Measurements from ENCODE around the gene SCN11A. TPM values are rescaled to one million over a fixed set of nuclear protein-coding genes. Genes with fewer than 3 reads are reported as not detected.

SCN11A gene
- total and polyA plus RNA-seq, 9 of the 15 experiments (the other 6 are each of a cell fraction or from before 2014, with no cell fraction given): 0.01 to 0.05 (median 0.04) TPM; not detected in 6

DNA sequence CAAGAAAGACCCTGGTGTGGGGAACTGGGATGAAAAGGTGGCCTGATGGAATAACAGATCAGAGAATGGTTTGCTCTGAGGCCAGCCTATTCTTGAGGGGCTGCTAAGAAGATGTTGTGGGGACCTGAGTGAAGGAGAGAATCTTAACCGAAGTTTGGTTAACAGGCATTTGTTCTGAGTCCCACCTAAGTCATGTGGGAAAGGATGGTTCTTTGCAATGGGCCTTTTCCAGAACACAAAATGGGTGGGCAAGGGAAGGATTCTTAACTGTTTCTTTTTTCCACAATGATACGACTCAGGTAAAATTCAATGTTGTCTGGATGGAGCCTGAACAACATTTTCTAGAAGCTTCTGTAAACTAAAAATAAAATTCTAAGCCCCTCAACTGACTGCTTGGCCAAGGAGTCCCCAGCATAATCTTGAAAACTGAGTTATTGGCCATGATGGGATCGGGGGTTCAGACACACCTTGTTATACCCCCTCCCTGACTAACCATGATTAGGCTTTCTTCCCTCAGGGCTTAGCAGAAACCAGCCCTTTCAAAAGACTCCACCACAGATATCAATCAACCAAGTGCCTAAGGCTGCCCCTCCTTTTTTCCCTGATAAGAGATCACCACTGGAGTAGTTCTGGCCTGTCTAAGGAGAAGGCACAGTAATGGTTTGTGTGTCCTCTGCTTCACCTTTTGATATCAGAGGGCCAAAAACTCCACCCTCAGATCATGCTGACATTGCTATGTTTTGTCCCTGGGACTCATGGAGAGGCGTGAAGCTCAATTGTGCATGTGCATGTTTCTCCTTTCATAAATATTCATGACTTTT is 30.1 kb downstream of the SCN11A start (continued):
- no peak for TF ChIP-seq ZBTB2 (IDR thresholded peaks at IDR 0.05)
- TF ChIP-seq, protein P1, sequence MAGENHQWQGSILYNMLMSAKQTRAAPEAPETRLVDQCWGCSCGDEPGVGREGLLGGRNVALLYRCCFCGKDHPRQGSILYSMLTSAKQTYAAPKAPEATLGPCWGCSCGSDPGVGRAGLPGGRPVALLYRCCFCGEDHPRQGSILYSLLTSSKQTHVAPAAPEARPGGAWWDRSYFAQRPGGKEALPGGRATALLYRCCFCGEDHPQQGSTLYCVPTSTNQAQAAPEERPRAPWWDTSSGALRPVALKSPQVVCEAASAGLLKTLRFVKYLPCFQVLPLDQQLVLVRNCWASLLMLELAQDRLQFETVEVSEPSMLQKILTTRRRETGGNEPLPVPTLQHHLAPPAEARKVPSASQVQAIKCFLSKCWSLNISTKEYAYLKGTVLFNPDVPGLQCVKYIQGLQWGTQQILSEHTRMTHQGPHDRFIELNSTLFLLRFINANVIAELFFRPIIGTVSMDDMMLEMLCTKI (IDR thresholded peaks at IDR 0.05; ENCODE audit: partially characterized antibody): no peak
- TF ChIP-seq, protein P2, sequence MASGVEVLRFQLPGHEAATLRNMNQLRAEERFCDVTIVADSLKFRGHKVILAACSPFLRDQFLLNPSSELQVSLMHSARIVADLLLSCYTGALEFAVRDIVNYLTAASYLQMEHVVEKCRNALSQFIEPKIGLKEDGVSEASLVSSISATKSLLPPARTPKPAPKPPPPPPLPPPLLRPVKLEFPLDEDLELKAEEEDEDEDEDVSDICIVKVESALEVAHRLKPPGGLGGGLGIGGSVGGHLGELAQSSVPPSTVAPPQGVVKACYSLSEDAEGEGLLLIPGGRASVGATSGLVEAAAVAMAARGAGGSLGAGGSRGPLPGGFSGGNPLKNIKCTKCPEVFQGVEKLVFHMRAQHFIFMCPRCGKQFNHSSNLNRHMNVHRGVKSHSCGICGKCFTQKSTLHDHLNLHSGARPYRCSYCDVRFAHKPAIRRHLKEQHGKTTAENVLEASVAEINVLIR (CRISPR knock-in tag; IDR thresholded peaks at IDR 0.05): no peak
- TF ChIP-seq, protein P3, sequence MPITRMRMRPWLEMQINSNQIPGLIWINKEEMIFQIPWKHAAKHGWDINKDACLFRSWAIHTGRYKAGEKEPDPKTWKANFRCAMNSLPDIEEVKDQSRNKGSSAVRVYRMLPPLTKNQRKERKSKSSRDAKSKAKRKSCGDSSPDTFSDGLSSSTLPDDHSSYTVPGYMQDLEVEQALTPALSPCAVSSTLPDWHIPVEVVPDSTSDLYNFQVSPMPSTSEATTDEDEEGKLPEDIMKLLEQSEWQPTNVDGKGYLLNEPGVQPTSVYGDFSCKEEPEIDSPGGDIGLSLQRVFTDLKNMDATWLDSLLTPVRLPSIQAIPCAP (CRISPR knock-in tag; IDR thresholded peaks at IDR 0.05; ENCODE audit: borderline replicate concordance): no peak
- TF ChIP-seq SAFB2 (IDR thresholded peaks at IDR 0.05; ENCODE audit: borderline replicate concordance, low read depth, low read length, severe bottlenecking): no peak
- no peak for TF ChIP-seq ZNF75A (CRISPR knock-in tag; IDR thresholded peaks at IDR 0.05)
- TF ChIP-seq, protein P4, sequence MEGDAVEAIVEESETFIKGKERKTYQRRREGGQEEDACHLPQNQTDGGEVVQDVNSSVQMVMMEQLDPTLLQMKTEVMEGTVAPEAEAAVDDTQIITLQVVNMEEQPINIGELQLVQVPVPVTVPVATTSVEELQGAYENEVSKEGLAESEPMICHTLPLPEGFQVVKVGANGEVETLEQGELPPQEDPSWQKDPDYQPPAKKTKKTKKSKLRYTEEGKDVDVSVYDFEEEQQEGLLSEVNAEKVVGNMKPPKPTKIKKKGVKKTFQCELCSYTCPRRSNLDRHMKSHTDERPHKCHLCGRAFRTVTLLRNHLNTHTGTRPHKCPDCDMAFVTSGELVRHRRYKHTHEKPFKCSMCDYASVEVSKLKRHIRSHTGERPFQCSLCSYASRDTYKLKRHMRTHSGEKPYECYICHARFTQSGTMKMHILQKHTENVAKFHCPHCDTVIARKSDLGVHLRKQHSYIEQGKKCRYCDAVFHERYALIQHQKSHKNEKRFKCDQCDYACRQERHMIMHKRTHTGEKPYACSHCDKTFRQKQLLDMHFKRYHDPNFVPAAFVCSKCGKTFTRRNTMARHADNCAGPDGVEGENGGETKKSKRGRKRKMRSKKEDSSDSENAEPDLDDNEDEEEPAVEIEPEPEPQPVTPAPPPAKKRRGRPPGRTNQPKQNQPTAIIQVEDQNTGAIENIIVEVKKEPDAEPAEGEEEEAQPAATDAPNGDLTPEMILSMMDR (IDR thresholded peaks at IDR 0.05 in 2 of 3, conservative IDR thresholded peaks at IDR 0.05 in 1 of 3; ENCODE audit: insufficient read depth in 2 of 3, low read depth in 1 of 3, low read length in 3 of 3): no peak
- no peak for TF ChIP-seq KLF16 (IDR thresholded peaks at IDR 0.05)
- TF ChIP-seq NFXL1 (CRISPR knock-in tag; IDR thresholded peaks at IDR 0.05): no peak
- no peak for TF ChIP-seq DNMT1 (IDR thresholded peaks at IDR 0.05)
- TF ChIP-seq TRIM28 (IDR thresholded peaks at IDR 0.05): no peak
- TF ChIP-seq ZNF224 (CRISPR knock-in tag; IDR thresholded peaks at IDR 0.05): no peak
- no peak for TF ChIP-seq COPS2 (conservative IDR thresholded peaks at IDR 0.05)
